Measurements from ENCODE around the gene RDH13.
"Not testable (repeated sequence)": the region's sequence is repeated elsewhere in the genome, so short reads cannot be mapped to it uniquely, and the experiment has no call there.

RDH13 gene

DNA sequence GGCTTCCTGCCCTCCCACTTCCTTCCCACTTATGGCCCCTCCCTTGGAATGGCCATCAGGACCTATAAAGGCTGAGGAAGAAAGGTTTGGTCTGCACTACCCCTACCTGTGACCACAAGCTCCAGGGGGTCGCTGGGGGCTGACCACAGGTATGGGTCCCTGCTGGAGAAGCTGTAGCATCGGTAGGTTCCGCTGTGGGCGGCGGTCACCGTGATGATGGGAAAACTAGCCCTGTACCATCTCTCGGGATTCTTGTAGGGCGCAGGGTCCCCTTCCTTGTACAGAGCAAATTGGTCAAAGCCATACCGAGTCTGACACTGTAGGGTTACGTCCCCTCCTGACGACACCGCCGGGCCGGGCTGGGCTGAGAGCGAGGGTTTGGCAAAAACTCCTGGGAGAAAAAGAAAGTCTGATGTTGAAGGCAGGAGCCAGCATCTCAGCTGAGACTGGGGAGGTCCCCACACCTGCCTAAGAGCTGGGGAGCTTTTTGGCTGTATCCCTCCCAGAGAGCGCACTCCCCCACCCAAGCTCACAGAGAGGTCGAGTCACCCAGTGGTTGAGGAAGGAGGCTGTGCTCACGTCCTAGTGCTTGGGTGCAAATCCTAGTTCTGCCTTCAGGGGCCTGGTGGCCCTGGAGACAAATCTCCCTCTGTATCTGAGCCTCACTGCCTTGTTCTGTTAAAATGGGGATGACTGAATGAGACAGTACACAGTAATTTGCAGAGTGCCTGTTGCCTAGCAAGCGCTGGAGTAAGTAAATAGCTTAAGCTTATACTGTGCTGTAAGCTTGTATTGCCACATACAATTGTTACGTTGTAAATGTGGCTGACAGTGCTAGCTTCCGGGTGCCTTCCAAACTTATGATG, 35.2 kb downstream of the RDH13 start:
- H3K9me3 ChIP-seq, result no peaks in the 10 kb centered on the region
- H3K36me3 ChIP-seq, result no peaks in the 10 kb centered on the region
- H3K27me3 ChIP-seq, result peaks cover 8% of the 10 kb centered on the region
- no peaks in the 10 kb centered on the region for H3K4me1 ChIP-seq
- no peak for DNase-seq
- TF ChIP-seq, protein P1, sequence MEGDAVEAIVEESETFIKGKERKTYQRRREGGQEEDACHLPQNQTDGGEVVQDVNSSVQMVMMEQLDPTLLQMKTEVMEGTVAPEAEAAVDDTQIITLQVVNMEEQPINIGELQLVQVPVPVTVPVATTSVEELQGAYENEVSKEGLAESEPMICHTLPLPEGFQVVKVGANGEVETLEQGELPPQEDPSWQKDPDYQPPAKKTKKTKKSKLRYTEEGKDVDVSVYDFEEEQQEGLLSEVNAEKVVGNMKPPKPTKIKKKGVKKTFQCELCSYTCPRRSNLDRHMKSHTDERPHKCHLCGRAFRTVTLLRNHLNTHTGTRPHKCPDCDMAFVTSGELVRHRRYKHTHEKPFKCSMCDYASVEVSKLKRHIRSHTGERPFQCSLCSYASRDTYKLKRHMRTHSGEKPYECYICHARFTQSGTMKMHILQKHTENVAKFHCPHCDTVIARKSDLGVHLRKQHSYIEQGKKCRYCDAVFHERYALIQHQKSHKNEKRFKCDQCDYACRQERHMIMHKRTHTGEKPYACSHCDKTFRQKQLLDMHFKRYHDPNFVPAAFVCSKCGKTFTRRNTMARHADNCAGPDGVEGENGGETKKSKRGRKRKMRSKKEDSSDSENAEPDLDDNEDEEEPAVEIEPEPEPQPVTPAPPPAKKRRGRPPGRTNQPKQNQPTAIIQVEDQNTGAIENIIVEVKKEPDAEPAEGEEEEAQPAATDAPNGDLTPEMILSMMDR (IDR thresholded peaks at IDR 0.05; ENCODE audit: low read depth, low read length), result no peak
- no peak overlapping the region for H3K4me3 ChIP-seq (ENCODE audit: low read depth, low read length)

DNA sequence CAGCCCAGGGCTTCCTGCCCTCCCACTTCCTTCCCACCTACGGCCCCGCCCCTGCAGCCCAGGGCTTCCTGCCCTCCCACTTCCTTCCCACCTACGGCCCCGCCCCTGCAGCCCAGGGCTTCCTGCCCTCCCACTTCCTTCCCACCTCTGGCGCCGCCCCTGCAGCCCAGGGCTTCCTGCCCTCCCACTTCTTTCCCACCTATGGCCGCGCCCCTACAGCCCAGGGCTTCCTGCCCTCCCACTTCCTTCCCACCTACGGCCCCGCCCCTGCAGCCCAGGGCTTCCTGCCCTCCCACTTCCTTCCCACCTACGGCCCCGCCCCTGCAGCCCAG, 35.8 kb downstream of the RDH13 start:
- H3K27me3 ChIP-seq; DNase-seq; H3K4me3 ChIP-seq (ENCODE audit: low read depth, low read length); H3K36me3 ChIP-seq; H3K4me1 ChIP-seq; H3K9me3 ChIP-seq: not testable (repeated sequence)

DNA sequence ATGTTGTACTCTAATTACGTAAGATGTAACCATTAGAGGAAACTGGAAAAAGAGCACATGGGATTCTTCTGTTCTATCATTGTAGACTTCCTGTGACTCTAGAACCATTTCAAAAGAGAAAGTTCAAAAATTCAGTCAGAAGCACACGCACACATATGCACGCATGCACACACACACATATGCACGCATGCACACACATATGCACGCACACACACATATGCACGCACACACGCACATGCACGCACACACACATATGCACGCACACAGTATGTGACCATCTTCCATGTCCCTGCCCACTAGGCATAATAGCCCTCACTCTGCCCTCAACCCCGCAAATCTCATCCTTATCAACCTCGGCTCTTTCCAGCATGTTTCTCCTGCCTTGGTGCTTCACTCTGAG, 38.8 kb downstream of the RDH13 start:
- Histone ChIP-seq H3K36me3 (no peaks in the 10 kb centered on the region), H3K9me3 (no peaks in the 10 kb centered on the region), H3K27me3 (no peaks in the 10 kb centered on the region), H3K4me3 (ENCODE audit: low read depth, low read length) (no peak overlapping the region), H3K4me1 (no peaks in the 10 kb centered on the region)
- TF ChIP-seq, protein P1 (IDR thresholded peaks at IDR 0.05; ENCODE audit: low read depth, low read length), result no peak
- no peak for DNase-seq

DNA sequence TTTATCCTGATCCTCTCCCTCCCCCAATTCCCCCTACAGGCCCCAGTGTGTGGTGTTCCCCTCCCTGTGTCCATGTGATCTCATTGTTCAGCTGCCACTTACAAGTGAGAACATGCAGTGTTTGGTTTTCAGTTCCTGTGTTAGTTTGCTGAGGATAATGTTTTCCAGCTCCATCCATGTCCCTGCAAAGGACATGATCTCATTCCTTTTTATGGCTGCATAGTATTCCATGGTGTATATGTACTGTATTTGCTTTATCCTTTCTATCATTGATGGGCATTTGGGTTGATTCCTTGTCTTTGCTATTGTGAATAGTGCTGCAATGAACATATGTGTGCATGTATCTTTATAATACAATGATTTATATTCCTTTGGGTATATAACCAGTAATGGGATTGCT, 42.6 kb downstream of the RDH13 start:
- DNase-seq; H3K27me3 ChIP-seq; H3K4me1 ChIP-seq; H3K4me3 ChIP-seq (ENCODE audit: low read depth, low read length); H3K9me3 ChIP-seq; H3K36me3 ChIP-seq: not testable (repeated sequence)

DNA sequence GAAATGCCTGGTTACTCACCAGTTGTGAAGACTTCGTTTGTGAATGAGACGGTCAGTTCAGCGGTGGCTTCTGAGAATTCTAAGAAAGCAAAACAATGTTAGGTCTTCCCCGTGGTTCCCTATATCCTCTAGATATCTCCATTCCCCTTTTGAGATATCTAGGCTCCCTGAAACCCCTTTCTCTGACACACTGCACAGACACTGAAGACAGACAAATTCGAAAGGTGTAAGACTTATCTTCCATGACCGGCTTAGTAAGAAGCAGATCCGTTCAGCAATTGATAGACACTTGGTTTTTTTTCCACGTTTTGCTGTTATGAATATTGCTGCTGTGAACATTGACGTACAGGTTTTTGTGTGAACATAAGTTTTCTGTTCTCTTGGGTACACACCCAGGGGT, 44.3 kb downstream of the RDH13 start:
- Histone ChIP-seq H3K9me3 (no peaks in the 10 kb centered on the region), H3K36me3 (no peaks in the 10 kb centered on the region)
- TF ChIP-seq, protein P1 (IDR thresholded peaks at IDR 0.05; ENCODE audit: low read depth, low read length), result no peak

DNA sequence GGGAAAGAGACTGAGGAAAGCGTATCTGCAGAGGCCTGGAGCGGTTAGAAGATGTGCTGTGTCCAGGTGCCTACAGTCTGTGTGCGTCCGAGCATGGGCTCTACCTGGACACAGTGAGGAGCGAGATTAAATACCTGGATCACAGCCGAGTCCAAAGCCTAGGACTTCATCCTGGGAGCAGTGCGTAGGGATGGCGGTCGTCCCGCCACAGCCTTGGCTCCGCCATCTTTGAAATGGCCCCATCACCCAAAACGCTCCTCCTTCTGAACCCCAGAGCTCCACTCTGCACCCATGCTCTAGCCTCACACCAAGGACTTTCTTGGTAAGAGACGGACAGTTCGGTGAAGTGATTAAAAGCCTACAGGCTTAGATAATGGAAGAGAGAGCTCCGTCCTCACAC, 44.7 kb downstream of the RDH13 start:
- no peaks in the 10 kb centered on the region for H3K36me3 ChIP-seq
- no peak for DNase-seq
- TF ChIP-seq, protein P1 (IDR thresholded peaks at IDR 0.05; ENCODE audit: low read depth, low read length), result no peak
- peaks cover 23% of the 10 kb centered on the region; the same call in 1 of the 2 replicates for H3K27me3 ChIP-seq
- no peaks in the 10 kb centered on the region for H3K9me3 ChIP-seq
- H3K4me3 ChIP-seq (ENCODE audit: low read depth, low read length), result no peak overlapping the region
- H3K4me1 ChIP-seq, result no peaks in the 10 kb centered on the region

More for the DNA sequence above, 44.3 kb downstream of the RDH13 start:
- no peak for DNase-seq
- Histone ChIP-seq H3K4me3 (ENCODE audit: low read depth, low read length) (no peak overlapping the region), H3K27me3 (peaks cover 19% of the 10 kb centered on the region; the same call in 1 of the 2 replicates), H3K4me1 (no peaks in the 10 kb centered on the region)

DNA sequence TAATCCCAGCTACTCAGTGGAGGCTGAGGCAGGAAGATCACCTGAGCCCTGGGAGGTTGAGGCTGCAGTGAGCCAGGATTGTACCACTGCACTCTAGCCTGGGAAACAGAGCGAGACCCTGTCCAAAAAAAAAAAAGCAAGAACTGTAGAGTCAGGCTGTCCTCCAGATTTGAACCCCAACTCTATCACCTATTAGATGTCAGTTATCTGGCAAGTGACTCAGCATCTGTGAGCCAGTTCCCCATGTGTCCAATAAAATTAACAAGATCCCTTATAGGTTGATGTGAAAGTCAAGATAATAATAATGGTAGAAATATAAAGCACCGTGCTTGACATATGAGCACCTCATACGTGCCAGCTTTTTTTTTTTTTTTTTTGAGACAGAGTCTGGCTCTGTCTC, 46.9 kb downstream of the RDH13 start:
- TF ChIP-seq, protein P1 (IDR thresholded peaks at IDR 0.05; ENCODE audit: low read depth, low read length), result no peak
- H3K4me1 ChIP-seq, result no peaks in the 10 kb centered on the region
- no peaks in the 10 kb centered on the region for H3K9me3 ChIP-seq
- DNase-seq, result no peak
- no peaks in the 10 kb centered on the region for H3K36me3 ChIP-seq
- H3K27me3 ChIP-seq, result peaks cover 37% of the 10 kb centered on the region
- no peak overlapping the region for H3K4me3 ChIP-seq (ENCODE audit: low read depth, low read length)
